Measurements from ENCODE around the gene PRX. TPM values are rescaled to one million over a fixed set of nuclear protein-coding genes. Genes with fewer than 3 reads are reported as not detected.

The PRX gene
- total and polyA plus RNA-seq, 2 of the 13 experiments (the other 11 are each of a cell fraction or from before 2014, with no cell fraction given) = 0.66 TPM

DNA sequence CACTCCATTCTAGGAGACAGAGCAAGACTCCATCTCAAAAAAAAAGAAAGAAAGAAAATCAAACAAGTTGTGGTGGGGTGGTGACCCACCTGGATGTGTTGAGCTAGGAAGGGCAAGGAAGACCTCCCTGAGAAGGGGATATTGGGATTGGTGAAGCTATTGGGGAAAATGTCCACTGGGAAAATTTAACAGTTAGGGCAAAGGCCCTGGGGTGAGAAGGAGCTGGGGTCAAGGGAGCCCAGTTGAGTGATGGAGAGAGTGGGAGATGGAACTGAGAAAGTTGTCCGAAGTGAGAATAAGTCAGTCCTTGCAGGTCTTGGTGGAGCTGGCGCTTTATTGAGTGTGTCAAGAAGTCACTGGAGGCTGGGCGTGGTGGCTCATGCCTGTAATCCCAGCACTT, 25.1 kb upstream of the PRX start:
- DNase-seq (ENCODE audit: low spot score) (no peak), ATAC-seq (no peak), FAIRE-seq (no peak)
- intact Hi-C loops (cut with micrococcal nuclease; ENCODE audit: unreplicated experiment) = no loop called here
- H3K79me2 ChIP-seq (ENCODE audit: insufficient read depth, low read length) = peaks cover 19% of the 10 kb centered on the region
- H3K4me1 ChIP-seq (ENCODE audit: insufficient read depth, low read length) = peaks cover 34% of the 10 kb centered on the region
- H3K4me2 ChIP-seq (ENCODE audit: low read depth, low read length) = no peak overlapping the region
- H3K9ac ChIP-seq (ENCODE audit: insufficient read depth, low read depth, low read length) = no peak overlapping the region
- H3K27ac ChIP-seq (ENCODE audit: extremely low read length, insufficient read depth, low read length) = no peak overlapping the region
- in situ Hi-C loops (cut with HindIII; ENCODE audit: extremely low pct_ligation_motif_present, low pct_unique_long_range_greater_than_20kb) = no loop called here
- BruUV-seq (replicated peaks) = no TSS peak
- TF ChIP-seq RXRA (CRISPR knock-in tag; IDR thresholded peaks at IDR 0.05) (no peak), FOXA1 (IDR thresholded peaks at IDR 0.05) (no peak), FOXA1 (CRISPR knock-in tag; IDR thresholded peaks at IDR 0.05) (no peak), HNRNPL (IDR thresholded peaks at IDR 0.05; ENCODE audit: low read depth, low read length) (no peak)
- TF ChIP-seq, protein P1, sequence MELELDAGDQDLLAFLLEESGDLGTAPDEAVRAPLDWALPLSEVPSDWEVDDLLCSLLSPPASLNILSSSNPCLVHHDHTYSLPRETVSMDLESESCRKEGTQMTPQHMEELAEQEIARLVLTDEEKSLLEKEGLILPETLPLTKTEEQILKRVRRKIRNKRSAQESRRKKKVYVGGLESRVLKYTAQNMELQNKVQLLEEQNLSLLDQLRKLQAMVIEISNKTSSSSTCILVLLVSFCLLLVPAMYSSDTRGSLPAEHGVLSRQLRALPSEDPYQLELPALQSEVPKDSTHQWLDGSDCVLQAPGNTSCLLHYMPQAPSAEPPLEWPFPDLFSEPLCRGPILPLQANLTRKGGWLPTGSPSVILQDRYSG (CRISPR knock-in tag; IDR thresholded peaks at IDR 0.05) = no peak
- no peak overlapping the region for H2AFZ ChIP-seq (ENCODE audit: low read length)
- H4K20me1 ChIP-seq (ENCODE audit: insufficient read depth, low read length) = peaks cover 13% of the 10 kb centered on the region
- CTCF ChIA-PET (ENCODE audit: low intra/inter-chr PET ratio, low total read pairs) = no interaction called here
- POLR2A ChIA-PET = interaction anchor here (2.9 kb wide), 1 partner anchor 12 kb away, joined by 15 read pairs; the partner anchor contains the start of gene SERTAD1
- peaks cover 7 to 22% of the 10 kb centered on the region in 2 experiments; a peak in 4 of 5 replicates for H3K36me3 ChIP-seq (replicated peaks in 1 of 2; ENCODE audit: control insufficient read depth in 1 of 2, insufficient read depth in 2 of 2, low read length in 2 of 2)
- WGBS (ENCODE audit: low lambda C conversion rate) = 92% methylated on average over 3 of the region's 3 CpGs
- no peaks in the 10 kb centered on the region; a peak in 1 of 5 replicates for H3K27me3 ChIP-seq (ENCODE audit: control insufficient read depth in 1 of 2, insufficient read depth in 2 of 2, low read length in 2 of 2)
- no peak overlapping the region for H3K4me3 ChIP-seq (replicated peaks in 1 of 3; ENCODE audit: insufficient read depth in 1 of 3, low read depth in 2 of 3, low read length in 3 of 3)
- no peaks in the 10 kb centered on the region for H3K9me3 ChIP-seq (ENCODE audit: low read length)

DNA sequence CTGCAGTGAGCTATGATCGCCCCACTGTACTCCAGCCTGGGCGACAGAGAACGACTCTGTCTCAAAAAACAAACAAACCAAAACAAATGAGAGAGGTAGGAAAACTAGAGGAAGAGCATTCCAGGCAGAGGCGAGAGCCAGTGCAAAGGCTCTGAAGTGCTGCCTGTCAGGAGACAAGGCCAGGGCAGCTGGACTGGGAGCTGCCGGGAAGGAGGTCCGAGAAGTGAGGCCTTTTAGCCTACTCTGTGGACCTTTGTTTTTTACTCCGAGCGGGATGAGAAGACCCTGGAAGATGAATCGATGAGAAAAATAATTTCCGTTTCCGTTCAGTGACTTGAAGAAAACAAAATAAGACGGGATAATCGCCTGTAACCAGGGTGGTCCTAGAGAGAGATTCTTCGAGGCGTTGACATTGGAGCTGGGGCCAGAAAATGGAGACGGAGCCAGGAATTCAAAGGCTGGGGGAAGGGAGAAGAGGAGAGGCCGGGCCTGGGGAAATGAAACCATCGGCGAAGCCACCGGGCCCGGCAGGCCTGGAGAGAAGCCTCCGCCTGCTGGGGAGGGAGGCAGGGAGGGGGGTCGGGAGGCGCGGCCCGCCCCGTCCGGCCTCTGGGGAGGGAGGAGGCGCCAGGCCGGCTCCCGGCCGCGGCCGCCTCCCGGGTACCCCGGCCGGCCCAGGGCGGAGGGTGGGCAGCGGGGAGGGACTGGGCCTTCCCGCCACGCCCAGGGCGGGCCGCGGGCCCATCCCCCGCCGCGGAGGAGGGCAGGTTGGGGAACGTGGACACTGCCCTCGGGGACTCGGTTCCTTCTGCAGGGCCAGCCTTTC, 20.4 kb upstream of the PRX start:
- ChIA-PET POLR2A (interaction anchor here (0.7 to 4.7 kb wide), 12 partner anchors 8 to 202 kb away, joined by 3 to 60 read pairs (median 6); partner anchors contain the start of genes BLVRB, C19orf47, PLD3 and SERTAD1), CTCF (ENCODE audit: low intra/inter-chr PET ratio, low total read pairs) (no interaction called here)
- no peaks in the 10 kb centered on the region for H3K79me2 ChIP-seq (ENCODE audit: insufficient read depth, low read length)
- peak; percentile 90 for ATAC-seq
- H3K4me3 ChIP-seq (replicated peaks in 1 of 3; ENCODE audit: insufficient read depth in 1 of 3, low read depth in 2 of 3, low read length in 3 of 3) = peak overlapping the region; percentile 51 to 72 (median 71)
- H3K36me3 ChIP-seq (replicated peaks in 1 of 2; ENCODE audit: control insufficient read depth in 1 of 2, insufficient read depth in 2 of 2, low read length in 2 of 2) = no peaks in the 10 kb centered on the region
- intact Hi-C loops (cut with micrococcal nuclease; ENCODE audit: unreplicated experiment) = loop anchor here (1.0 kb wide), 1 partner anchor 10 kb away; no protein-coding TSS in a partner anchor
- no peaks in the 10 kb centered on the region; a peak in 1 of 5 replicates for H3K27me3 ChIP-seq (ENCODE audit: control insufficient read depth in 1 of 2, insufficient read depth in 2 of 2, low read length in 2 of 2)
- in situ Hi-C loops (cut with HindIII; ENCODE audit: extremely low pct_ligation_motif_present, low pct_unique_long_range_greater_than_20kb) = no loop called here
- peak overlapping the region; percentile 93 for H3K27ac ChIP-seq (ENCODE audit: extremely low read length, insufficient read depth, low read length)
- peak; percentile 78 for DNase-seq (ENCODE audit: low spot score)
- H3K4me2 ChIP-seq (ENCODE audit: low read depth, low read length) = peak overlapping the region; percentile 83
- H3K4me1 ChIP-seq (ENCODE audit: insufficient read depth, low read length) = peaks cover 40% of the 10 kb centered on the region
- H2AFZ ChIP-seq (ENCODE audit: low read length) = peak overlapping the region; percentile 57
- no peaks in the 10 kb centered on the region for H4K20me1 ChIP-seq (ENCODE audit: insufficient read depth, low read length)
- under 1% methylated on average over 22 of the region's 50 CpGs for WGBS (ENCODE audit: low lambda C conversion rate)
- FAIRE-seq = peak; percentile 83
- no peaks in the 10 kb centered on the region for H3K9me3 ChIP-seq (ENCODE audit: low read length)
- BruUV-seq (replicated peaks) = TSS peak; percentile 100
- peak overlapping the region; percentile 82 for H3K9ac ChIP-seq (ENCODE audit: insufficient read depth, low read depth, low read length)
- no peak for TF ChIP-seq HMGA1 (CRISPR knock-in tag; conservative IDR thresholded peaks at IDR 0.05)
- TF ChIP-seq SP5 (CRISPR knock-in tag; IDR thresholded peaks at IDR 0.05; ENCODE audit: borderline replicate concordance, low read depth) = peak; percentile 72
- TF ChIP-seq, protein P2, sequence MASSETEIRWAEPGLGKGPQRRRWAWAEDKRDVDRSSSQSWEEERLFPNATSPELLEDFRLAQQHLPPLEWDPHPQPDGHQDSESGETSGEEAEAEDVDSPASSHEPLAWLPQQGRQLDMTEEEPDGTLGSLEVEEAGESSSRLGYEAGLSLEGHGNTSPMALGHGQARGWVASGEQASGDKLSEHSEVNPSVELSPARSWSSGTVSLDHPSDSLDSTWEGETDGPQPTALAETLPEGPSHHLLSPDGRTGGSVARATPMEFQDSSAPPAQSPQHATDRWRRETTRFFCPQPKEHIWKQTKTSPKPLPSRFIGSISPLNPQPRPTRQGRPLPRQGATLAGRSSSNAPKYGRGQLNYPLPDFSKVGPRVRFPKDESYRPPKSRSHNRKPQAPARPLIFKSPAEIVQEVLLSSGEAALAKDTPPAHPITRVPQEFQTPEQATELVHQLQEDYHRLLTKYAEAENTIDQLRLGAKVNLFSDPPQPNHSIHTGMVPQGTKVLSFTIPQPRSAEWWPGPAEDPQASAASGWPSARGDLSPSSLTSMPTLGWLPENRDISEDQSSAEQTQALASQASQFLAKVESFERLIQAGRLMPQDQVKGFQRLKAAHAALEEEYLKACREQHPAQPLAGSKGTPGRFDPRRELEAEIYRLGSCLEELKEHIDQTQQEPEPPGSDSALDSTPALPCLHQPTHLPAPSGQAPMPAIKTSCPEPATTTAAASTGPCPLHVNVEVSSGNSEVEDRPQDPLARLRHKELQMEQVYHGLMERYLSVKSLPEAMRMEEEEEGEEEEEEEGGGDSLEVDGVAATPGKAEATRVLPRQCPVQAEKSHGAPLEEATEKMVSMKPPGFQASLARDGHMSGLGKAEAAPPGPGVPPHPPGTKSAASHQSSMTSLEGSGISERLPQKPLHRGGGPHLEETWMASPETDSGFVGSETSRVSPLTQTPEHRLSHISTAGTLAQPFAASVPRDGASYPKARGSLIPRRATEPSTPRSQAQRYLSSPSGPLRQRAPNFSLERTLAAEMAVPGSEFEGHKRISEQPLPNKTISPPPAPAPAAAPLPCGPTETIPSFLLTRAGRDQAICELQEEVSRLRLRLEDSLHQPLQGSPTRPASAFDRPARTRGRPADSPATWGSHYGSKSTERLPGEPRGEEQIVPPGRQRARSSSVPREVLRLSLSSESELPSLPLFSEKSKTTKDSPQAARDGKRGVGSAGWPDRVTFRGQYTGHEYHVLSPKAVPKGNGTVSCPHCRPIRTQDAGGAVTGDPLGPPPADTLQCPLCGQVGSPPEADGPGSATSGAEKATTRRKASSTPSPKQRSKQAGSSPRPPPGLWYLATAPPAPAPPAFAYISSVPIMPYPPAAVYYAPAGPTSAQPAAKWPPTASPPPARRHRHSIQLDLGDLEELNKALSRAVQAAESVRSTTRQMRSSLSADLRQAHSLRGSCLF (CRISPR knock-in tag; IDR thresholded peaks at IDR 0.05; ENCODE audit: borderline replicate concordance) = no peak
- TF ChIP-seq, protein P3, sequence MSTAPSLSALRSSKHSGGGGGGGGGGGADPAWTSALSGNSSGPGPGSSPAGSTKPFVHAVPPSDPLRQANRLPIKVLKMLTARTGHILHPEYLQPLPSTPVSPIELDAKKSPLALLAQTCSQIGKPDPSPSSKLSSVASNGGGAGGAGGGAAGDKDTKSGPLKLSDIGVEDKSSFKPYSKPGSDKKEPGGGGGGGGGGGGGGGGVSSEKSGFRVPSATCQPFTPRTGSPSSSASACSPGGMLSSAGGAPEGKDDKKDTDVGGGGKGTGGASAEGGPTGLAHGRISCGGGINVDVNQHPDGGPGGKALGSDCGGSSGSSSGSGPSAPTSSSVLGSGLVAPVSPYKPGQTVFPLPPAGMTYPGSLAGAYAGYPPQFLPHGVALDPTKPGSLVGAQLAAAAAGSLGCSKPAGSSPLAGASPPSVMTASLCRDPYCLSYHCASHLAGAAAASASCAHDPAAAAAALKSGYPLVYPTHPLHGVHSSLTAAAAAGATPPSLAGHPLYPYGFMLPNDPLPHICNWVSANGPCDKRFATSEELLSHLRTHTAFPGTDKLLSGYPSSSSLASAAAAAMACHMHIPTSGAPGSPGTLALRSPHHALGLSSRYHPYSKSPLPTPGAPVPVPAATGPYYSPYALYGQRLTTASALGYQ (CRISPR knock-in tag; IDR thresholded peaks at IDR 0.05) = peak; percentile 49; the same call in 1 of the 2 replicates
- TF ChIP-seq POLR2A (IDR thresholded peaks at IDR 0.05; ENCODE audit: insufficient read depth in 1 of 2, low read depth in 2 of 2, low read length in 2 of 2) = peak; percentile 59 to 81

Data from HepG2 (cell line).